PC-3 (cell line): ENCODE measurements around the gene AHCYL2. TPM values are rescaled to one million over a fixed set of nuclear protein-coding genes. Genes with fewer than 3 reads are reported as not detected.

ENCODE experiments used
- ATAC-seq: fragments of 200-7000 bp; cut with Tn5 transposase; 2 replicates; pipeline ENCODE4 v1.9.1; 2020; ENCODE audit warnings: mild to moderate bottlenecking, moderate library complexity
- BruUV-seq: library from RNA; stranded (reverse); fragments of 400-500 nt; replicated peaks from 2 replicates; lab custom pipeline; 2021; lab: Mats Ljungman, UMichigan
- CTCF ChIA-PET: fragments of 300-600 bp; sonication (Branson Sonifier 250); formaldehyde crosslinking; loops from one replicate; lab custom pipeline; 2022; ENCODE audit warnings: antibody characterized with exemption; lab: Charles Lee
- POLR2A ChIA-PET: fragments of 300-600 bp; sonication (Branson Sonifier 250); formaldehyde crosslinking; loops from one replicate; lab custom pipeline; 2022; ENCODE audit warnings: antibody characterized with exemption; ENCODE audit not compliant: unreplicated experiment; lab: Charles Lee
- DNase-seq: peaks from one replicate; pipeline ENCODE4 v3.0.0-alpha.2; 2015
- H2AFZ ChIP-seq: fragments of 300-600 bp; sonication (generic); 2 replicates; pipeline ENCODE4 v1.6.0; 2016; ENCODE audit warnings: antibody characterized with exemption, low read length
- H3F3A ChIP-seq: fragments of 300-600 bp; sonication (generic); one replicate; pipeline ENCODE4 v1.6.0; 2017; ENCODE audit warnings: antibody characterized with exemption, low read length, control low read depth, mild to moderate bottlenecking; ENCODE audit not compliant: unreplicated experiment
- H3K27ac ChIP-seq: fragments of 300-600 bp; sonication (generic); 2 replicates; pipeline ENCODE4 v1.5.1; 2016; ENCODE audit warnings: mild to moderate bottlenecking, low read length
- H3K27me3 ChIP-seq: fragments of 300-600 bp; sonication (generic); 2 replicates; pipeline ENCODE4 v1.6.1; 2016; ENCODE audit warnings: low read length, mixed read lengths
- H3K36me3 ChIP-seq: fragments of 300-600 bp; sonication (generic); 2 replicates; pipeline ENCODE4 v1.6.1; 2016; ENCODE audit warnings: low read depth, mixed run types, low read length, mixed read lengths
- H3K4me1 ChIP-seq: fragments of 300-600 bp; sonication (generic); 2 replicates; pipeline ENCODE4 v1.5.1; 2016; ENCODE audit warnings: low read length; ENCODE audit not compliant: insufficient read depth
- H3K4me2 ChIP-seq: fragments of 300-600 bp; sonication (generic); 2 replicates; pipeline ENCODE4 v1.6.0; 2016; ENCODE audit warnings: low read length
- H3K4me3 ChIP-seq: fragments of 300-600 bp; sonication (generic); 2 replicates; pipeline ENCODE4 v1.5.1; 2016; ENCODE audit warnings: mild to moderate bottlenecking, low read length, mixed read lengths
- H3K79me2 ChIP-seq: fragments of 300-600 bp; sonication (generic); 2 replicates; pipeline ENCODE4 v1.6.1; 2017; ENCODE audit warnings: low read length, mixed read lengths
- H3K9ac ChIP-seq: fragments of 300-600 bp; sonication (generic); 2 replicates; pipeline ENCODE4 v1.6.0; 2016; ENCODE audit warnings: mild to moderate bottlenecking, low read length
- H3K9me2 ChIP-seq: fragments of 300-600 bp; sonication (generic); replicated peaks from 2 replicates; pipeline ENCODE4 v1.6.1; 2016; ENCODE audit warnings: mixed run types, low read length, mixed read lengths
- H3K9me3 ChIP-seq: fragments of 300-600 bp; sonication (generic); 2 replicates; pipeline ENCODE4 v1.6.1; 2016; ENCODE audit warnings: low read length, mixed read lengths
- H4K20me1 ChIP-seq: fragments of 300-600 bp; sonication (generic); 2 replicates; pipeline ENCODE4 v1.6.1; 2016; ENCODE audit warnings: low read length, mixed read lengths
- EZH2 ChIP-seq: fragments of 300-600 bp; sonication (generic); IDR thresholded peaks from one replicate; pipeline ENCODE4 v1.6.1; 2017; ENCODE audit warnings: antibody characterized with exemption, mild to moderate bottlenecking, low read length; ENCODE audit not compliant: unreplicated experiment
- EZH2phosphoT487 ChIP-seq: fragments of 300-600 bp; sonication (generic); IDR thresholded peaks from 2 replicates; pipeline ENCODE4 v1.6.1; 2018; ENCODE audit warnings: mild to moderate bottlenecking, antibody characterized with exemption, low read length, borderline replicate concordance
- intact Hi-C: fragments of 100-400 bp; cut with micrococcal nuclease; formaldehyde crosslinking; loops from 2 replicates; pipeline ENCODE4 v1.9.0; 2023
- total RNA-seq: library from RNA; depleted of rRNA; stranded (reverse); fragments of >200 nt; gene quantifications from 2 replicates; pipeline ENCODE4 v1.2.3, GENCODE V29; 2014
- TF ChIP-seq, protein P1 (sequence below): fragments of 300-600 bp; sonication (generic); conservative IDR thresholded peaks from 2 replicates; pipeline ENCODE4 v1.5.1; 2017; ENCODE audit warnings: antibody characterized with exemption, low read depth, mild to moderate bottlenecking, low read length

Gene AHCYL2
- total RNA-seq, 1 experiment from 2014 or later: 9.2 TPM

GRCh38 chr7:129386506-129386905 lies 161.7 kb downstream of the AHCYL2 start:
- Histone ChIP-seq H4K20me1 (no peaks in the 10 kb centered on the region), H3K36me3 (no peaks in the 10 kb centered on the region), H3K27ac (no peak overlapping the region), H3F3A (no peaks in the 10 kb centered on the region), H3K4me1 (no peaks in the 10 kb centered on the region), H3K79me2 (no peaks in the 10 kb centered on the region), H3K9me3 (no peaks in the 10 kb centered on the region), H3K4me3 (no peak overlapping the region), H3K9me2 (no peaks in the 10 kb centered on the region), H3K9ac (no peak overlapping the region), H3K4me2 (no peak overlapping the region), H2AFZ (no peak overlapping the region), H3K27me3 (no peaks in the 10 kb centered on the region)
- ATAC-seq (no peak), DNase-seq (no peak)
- CTCF ChIA-PET: interaction anchor here (0.6 kb wide), 1 partner anchor 19 kb away, joined by 3 read pairs; no protein-coding TSS in a partner anchor
- BruUV-seq: no TSS peak
- intact Hi-C loops: no loop called here
- POLR2A ChIA-PET: no interaction called here
- TF ChIP-seq EZH2: no peak
- no peak for TF ChIP-seq EZH2phosphoT487
- TF ChIP-seq, protein P1, sequence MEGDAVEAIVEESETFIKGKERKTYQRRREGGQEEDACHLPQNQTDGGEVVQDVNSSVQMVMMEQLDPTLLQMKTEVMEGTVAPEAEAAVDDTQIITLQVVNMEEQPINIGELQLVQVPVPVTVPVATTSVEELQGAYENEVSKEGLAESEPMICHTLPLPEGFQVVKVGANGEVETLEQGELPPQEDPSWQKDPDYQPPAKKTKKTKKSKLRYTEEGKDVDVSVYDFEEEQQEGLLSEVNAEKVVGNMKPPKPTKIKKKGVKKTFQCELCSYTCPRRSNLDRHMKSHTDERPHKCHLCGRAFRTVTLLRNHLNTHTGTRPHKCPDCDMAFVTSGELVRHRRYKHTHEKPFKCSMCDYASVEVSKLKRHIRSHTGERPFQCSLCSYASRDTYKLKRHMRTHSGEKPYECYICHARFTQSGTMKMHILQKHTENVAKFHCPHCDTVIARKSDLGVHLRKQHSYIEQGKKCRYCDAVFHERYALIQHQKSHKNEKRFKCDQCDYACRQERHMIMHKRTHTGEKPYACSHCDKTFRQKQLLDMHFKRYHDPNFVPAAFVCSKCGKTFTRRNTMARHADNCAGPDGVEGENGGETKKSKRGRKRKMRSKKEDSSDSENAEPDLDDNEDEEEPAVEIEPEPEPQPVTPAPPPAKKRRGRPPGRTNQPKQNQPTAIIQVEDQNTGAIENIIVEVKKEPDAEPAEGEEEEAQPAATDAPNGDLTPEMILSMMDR: no peak

DNA sequence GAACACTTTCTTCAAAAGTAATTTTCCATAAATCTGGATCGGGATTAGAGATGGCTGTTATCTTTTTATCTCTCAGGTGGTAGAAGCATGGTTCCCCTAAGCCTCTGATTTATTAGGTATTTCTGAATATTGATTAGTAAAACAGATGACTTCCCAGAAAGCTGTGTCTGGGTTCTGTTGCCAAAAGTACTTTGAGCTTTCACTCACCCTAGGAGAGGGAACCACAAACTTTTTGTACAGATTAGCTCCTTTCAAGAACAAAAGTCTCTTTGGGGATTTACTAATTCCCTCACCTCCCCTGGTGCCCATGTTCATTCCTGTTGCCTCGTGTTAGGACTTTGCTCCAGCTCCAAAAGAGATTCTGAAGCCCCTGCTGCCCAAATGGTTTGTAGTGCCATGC lies 162.7 kb downstream of the AHCYL2 start:
- no peaks in the 10 kb centered on the region for H3K9me3 ChIP-seq
- H3F3A ChIP-seq: no peaks in the 10 kb centered on the region
- no peak for DNase-seq
- CTCF ChIA-PET: no interaction called here
- no peaks in the 10 kb centered on the region for H3K79me2 ChIP-seq
- H3K4me3 ChIP-seq: no peak overlapping the region
- intact Hi-C loops: no loop called here
- no peak overlapping the region for H3K4me2 ChIP-seq
- no peak overlapping the region for H3K27ac ChIP-seq
- no peaks in the 10 kb centered on the region for H3K36me3 ChIP-seq
- no peak overlapping the region for H3K9ac ChIP-seq
- H3K27me3 ChIP-seq: no peaks in the 10 kb centered on the region
- BruUV-seq: no TSS peak
- ATAC-seq: no peak
- no peaks in the 10 kb centered on the region for H4K20me1 ChIP-seq
- no peaks in the 10 kb centered on the region for H3K4me1 ChIP-seq
- no peak overlapping the region for H2AFZ ChIP-seq
- POLR2A ChIA-PET: no interaction called here
- no peak for TF ChIP-seq EZH2phosphoT487
- TF ChIP-seq, protein P1: no peak
- H3K9me2 ChIP-seq: no peaks in the 10 kb centered on the region

DNA sequence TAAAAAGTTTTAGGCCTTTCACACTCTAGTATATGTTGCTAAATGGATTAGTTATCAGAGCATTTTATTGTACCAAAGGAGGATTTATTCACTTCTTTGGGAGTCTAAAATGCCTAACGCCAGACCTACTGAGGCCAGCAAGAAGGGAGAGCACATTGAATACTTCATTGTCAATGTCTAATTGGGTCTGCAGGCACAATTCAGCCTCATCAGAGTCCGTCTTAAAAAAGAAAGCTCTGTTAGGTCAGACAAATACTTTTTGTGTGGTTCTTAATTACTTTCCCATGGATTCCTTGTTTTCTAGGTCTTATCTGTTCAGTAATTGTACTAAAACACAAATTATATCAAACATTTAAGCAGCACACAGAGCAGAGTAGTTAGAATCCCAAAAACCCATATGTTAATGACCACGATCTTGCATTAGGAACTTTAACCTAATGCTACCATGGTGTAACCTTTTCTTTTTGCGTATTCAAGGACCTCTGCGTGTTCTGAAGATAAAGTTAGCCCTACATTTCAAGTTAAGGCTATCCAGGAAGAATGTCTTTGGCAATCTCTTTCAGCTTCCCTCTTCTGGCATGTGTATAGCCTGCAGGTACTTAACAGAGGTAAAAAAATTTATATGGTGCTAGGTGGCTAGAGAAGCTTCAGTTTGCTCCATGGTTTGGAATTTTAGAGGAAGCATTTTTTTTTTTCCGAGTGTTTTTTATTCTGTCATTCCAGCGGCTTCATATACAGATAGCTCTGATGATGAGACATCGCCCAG lies 163.7 kb downstream of the AHCYL2 start:
- TF ChIP-seq, protein P1: no peak
- TF ChIP-seq EZH2: no peak
- TF ChIP-seq EZH2phosphoT487: no peak
- Histone ChIP-seq H4K20me1 (no peaks in the 10 kb centered on the region), H3K36me3 (no peaks in the 10 kb centered on the region), H3K9me3 (no peaks in the 10 kb centered on the region), H3K4me1 (no peaks in the 10 kb centered on the region), H3K9me2 (no peaks in the 10 kb centered on the region), H3K4me3 (no peak overlapping the region), H2AFZ (no peak overlapping the region), H3K27me3 (no peaks in the 10 kb centered on the region), H3K4me2 (no peak overlapping the region), H3F3A (no peaks in the 10 kb centered on the region), H3K79me2 (no peaks in the 10 kb centered on the region), H3K9ac (no peak overlapping the region), H3K27ac (no peak overlapping the region)
- ChIA-PET CTCF (no interaction called here), POLR2A (no interaction called here)
- no TSS peak for BruUV-seq
- ATAC-seq (no peak), DNase-seq (no peak)
- intact Hi-C loops: no loop called here
